Endodermal cell (in vitro differentiated cells): Measurements from ENCODE around the gene ARHGAP33. TPM values are rescaled to one million over a fixed set of nuclear protein-coding genes. Genes with fewer than 3 reads are reported as not detected.

Experiments
- DNase-seq: peaks from one replicate; pipeline ENCODE4 v3.0.0-alpha.2; 2017
- H3K27ac ChIP-seq: 2 replicates; pipeline ENCODE4 v1.5.1; 2013; ENCODE audit warnings: mild to moderate bottlenecking, low read depth, low read length, moderate library complexity
- H3K27me3 ChIP-seq: 2 replicates; pipeline ENCODE4 v1.6.1; 2013; ENCODE audit warnings: mild to moderate bottlenecking, low read length, moderate library complexity; ENCODE audit not compliant: insufficient read depth, control insufficient read depth, poor library complexity, severe bottlenecking
- H3K36me3 ChIP-seq: 2 replicates; pipeline ENCODE4 v1.7.0; 2013; ENCODE audit warnings: mild to moderate bottlenecking, low read length, moderate library complexity; ENCODE audit not compliant: control insufficient read depth, insufficient read depth
- H3K4me1 ChIP-seq: one replicate; pipeline ENCODE4 v1.7.0; 2013; ENCODE audit warnings: low read length; ENCODE audit not compliant: control insufficient read depth, insufficient read depth
- H3K4me3 ChIP-seq: 2 replicates; pipeline ENCODE4 v1.5.1; 2013; ENCODE audit warnings: mild to moderate bottlenecking, low read length, moderate library complexity
- H3K9ac ChIP-seq: 2 replicates; pipeline ENCODE4 v1.6.1; 2013; ENCODE audit warnings: mild to moderate bottlenecking, low read length, moderate library complexity; ENCODE audit not compliant: poor library complexity, severe bottlenecking; ENCODE audit errors: extremely low read depth
- H3K9me3 ChIP-seq: 2 replicates; pipeline ENCODE4 v1.6.1; 2013; ENCODE audit warnings: mild to moderate bottlenecking, low read length, moderate library complexity; ENCODE audit not compliant: control insufficient read depth
- H3K27ac Mint-ChIP-seq: 2 replicates; pipeline ENCODE4 v1.8.0; 2020; ENCODE audit warnings: mixed read lengths
- H3K27me3 Mint-ChIP-seq: 2 replicates; pipeline ENCODE4 v1.8.0; 2021; ENCODE audit warnings: mild to moderate bottlenecking, mixed read lengths; ENCODE audit not compliant: insufficient read depth
- H3K36me3 Mint-ChIP-seq: 2 replicates; pipeline ENCODE4 v1.8.0; 2020; ENCODE audit warnings: low read depth, mixed read lengths
- H3K4me1 Mint-ChIP-seq: 2 replicates; pipeline ENCODE4 v1.8.0; 2020; ENCODE audit warnings: mixed read lengths
- H3K4me3 Mint-ChIP-seq: 2 replicates; pipeline ENCODE4 v1.8.0; 2020; ENCODE audit warnings: mild to moderate bottlenecking, moderate library complexity, mixed read lengths
- H3K9me3 Mint-ChIP-seq: 2 replicates; pipeline ENCODE4 v1.8.0; 2020; ENCODE audit warnings: mild to moderate bottlenecking, mixed read lengths
- WGBS, 2 experiments: methylation state at CpG; one replicate each; pipeline versions ENCODE4 v1.1.5 to v1.1.7; 2013; ENCODE audit warnings: missing lambda C conversion rate in 2 of 2, mixed read lengths in 1 of 2; ENCODE audit not compliant: insufficient coverage in 1 of 2, insufficient read length in 1 of 2; 5-methylcytosine and 5-hydroxymethylcytosine counted together
- total RNA-seq, 2 donors: library from RNA; stranded (reverse); fragmentation: NEBNext Ultra II Directional in 1 of 2; extraction: Animal tissue kit (Norgen Biotek cat#: 25700) in 1 of 2; gene quantifications; 2 replicates in 1 of 2; 3 replicates in 1 of 2; pipeline ENCODE4 v1.2.1, GENCODE V29; 2021
- TF ChIP-seq, protein P1 (sequence below): fragments of 200-600 bp; sonication (generic); conservative IDR thresholded peaks from 2 replicates; pipeline ENCODE4 v1.5.0; 2021; ENCODE audit warnings: antibody characterized with exemption, mild to moderate bottlenecking

Gene ARHGAP33
- total RNA-seq, 2 donors from 2014 or later = 12.7 to 15.0 TPM

DNA sequence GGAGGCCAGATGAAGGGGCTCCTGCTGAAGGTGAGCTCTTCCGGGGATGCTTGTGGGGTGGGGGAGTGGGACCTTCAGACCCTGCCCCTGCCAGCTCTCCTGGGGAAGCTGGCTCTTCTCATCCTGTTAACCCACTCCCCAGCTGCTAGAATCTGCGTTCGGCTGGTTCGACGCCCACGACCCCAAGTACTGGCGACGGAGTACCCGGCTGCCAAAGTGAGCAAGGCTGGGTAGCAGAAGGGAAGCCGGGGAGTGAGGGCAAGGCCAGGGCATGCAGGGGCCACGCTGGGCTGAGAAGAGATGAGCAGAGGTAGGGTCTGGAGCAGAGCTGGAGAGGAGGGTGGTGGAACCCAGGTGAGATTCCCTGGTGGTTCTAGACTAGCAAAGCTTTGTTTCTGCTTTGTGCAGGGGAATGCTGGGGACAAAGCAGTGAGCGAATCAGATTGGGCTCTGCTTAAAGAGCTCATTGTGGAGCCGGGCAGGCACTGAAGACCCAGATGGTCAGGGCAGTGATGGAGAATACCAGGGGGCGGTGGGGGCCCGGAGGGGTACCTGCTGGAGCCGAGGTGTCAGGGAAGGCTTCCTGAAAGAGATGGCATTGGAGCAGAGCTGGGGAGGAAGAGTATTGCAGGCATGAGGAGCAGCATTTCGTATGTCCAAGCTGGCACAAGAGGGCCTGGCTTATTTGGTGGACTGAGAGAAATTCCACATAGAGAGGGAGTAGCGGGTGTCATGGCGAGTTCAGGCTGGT lies 47.2 kb upstream of the ARHGAP33 start:
- TF ChIP-seq, protein P1, sequence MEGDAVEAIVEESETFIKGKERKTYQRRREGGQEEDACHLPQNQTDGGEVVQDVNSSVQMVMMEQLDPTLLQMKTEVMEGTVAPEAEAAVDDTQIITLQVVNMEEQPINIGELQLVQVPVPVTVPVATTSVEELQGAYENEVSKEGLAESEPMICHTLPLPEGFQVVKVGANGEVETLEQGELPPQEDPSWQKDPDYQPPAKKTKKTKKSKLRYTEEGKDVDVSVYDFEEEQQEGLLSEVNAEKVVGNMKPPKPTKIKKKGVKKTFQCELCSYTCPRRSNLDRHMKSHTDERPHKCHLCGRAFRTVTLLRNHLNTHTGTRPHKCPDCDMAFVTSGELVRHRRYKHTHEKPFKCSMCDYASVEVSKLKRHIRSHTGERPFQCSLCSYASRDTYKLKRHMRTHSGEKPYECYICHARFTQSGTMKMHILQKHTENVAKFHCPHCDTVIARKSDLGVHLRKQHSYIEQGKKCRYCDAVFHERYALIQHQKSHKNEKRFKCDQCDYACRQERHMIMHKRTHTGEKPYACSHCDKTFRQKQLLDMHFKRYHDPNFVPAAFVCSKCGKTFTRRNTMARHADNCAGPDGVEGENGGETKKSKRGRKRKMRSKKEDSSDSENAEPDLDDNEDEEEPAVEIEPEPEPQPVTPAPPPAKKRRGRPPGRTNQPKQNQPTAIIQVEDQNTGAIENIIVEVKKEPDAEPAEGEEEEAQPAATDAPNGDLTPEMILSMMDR = no peak
- Histone ChIP-seq H3K36me3 (peaks cover 77% of the 10 kb centered on the region), H3K27me3 (no peaks in the 10 kb centered on the region), H3K4me1 (no peaks in the 10 kb centered on the region), H3K4me3 (no peak overlapping the region), H3K27ac (no peak overlapping the region), H3K9me3 (no peaks in the 10 kb centered on the region), H3K9ac (no peak overlapping the region)
- H3K4me1 Mint-ChIP-seq = no peaks in the 10 kb centered on the region
- no peaks in the 10 kb centered on the region for H3K9me3 Mint-ChIP-seq
- 93 to 95% methylated on average over 10 to 19 of the region's 19 CpGs for WGBS, 2 experiments
- no peaks in the 10 kb centered on the region for H3K27me3 Mint-ChIP-seq
- no peak overlapping the region for H3K4me3 Mint-ChIP-seq
- H3K36me3 Mint-ChIP-seq = peaks cover 78% of the 10 kb centered on the region
- no peak overlapping the region for H3K27ac Mint-ChIP-seq
- no peak for DNase-seq

DNA sequence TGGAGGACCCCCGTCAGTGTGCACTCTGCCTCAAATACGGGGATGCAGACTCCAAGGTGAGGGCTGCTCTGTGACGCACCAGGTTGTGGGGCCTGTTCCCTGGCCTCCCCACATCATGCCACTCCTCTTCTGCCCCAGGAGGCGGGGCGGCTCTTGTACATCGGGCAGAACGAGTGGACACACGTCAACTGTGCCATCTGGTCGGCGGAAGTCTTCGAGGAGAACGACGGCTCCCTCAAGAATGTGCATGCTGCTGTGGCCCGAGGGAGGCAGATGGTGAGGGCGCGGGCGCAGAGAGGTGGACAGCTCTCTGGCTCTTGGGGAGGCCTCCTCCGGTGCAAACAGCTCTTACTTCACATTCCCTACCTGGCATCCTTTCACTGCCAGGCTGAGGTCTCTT lies 46.3 kb upstream of the ARHGAP33 start:
- no peak for DNase-seq
- no peaks in the 10 kb centered on the region for H3K9me3 Mint-ChIP-seq
- no peak overlapping the region for H3K4me3 Mint-ChIP-seq
- no peaks in the 10 kb centered on the region for H3K9me3 ChIP-seq
- TF ChIP-seq, protein P1 = no peak
- H3K27me3 Mint-ChIP-seq = no peaks in the 10 kb centered on the region
- H3K36me3 ChIP-seq = peaks cover 76% of the 10 kb centered on the region
- H3K27ac Mint-ChIP-seq = no peak overlapping the region
- no peak overlapping the region for H3K9ac ChIP-seq
- 97% methylated on average over 12 to 18 of the region's 18 CpGs for WGBS, 2 experiments
- no peaks in the 10 kb centered on the region for H3K4me1 ChIP-seq
- H3K36me3 Mint-ChIP-seq = peaks cover 75% of the 10 kb centered on the region
- no peaks in the 10 kb centered on the region for H3K27me3 ChIP-seq
- H3K27ac ChIP-seq = no peak overlapping the region
- no peak overlapping the region for H3K4me3 ChIP-seq
- no peaks in the 10 kb centered on the region for H3K4me1 Mint-ChIP-seq

- H3K36me3 ChIP-seq = peaks cover 77% of the 10 kb centered on the region
- no peak for DNase-seq
- Mint-ChIP-seq H3K9me3 (no peaks in the 10 kb centered on the region), H3K27me3 (no peaks in the 10 kb centered on the region), H3K4me3 (no peak overlapping the region), H3K27ac (no peak overlapping the region), H3K36me3 (peaks cover 75% of the 10 kb centered on the region), H3K4me1 (no peaks in the 10 kb centered on the region)
- no peaks in the 10 kb centered on the region for H3K4me1 ChIP-seq
- no peaks in the 10 kb centered on the region for H3K9me3 ChIP-seq
- 91 to 97% methylated on average over 11 of the region's 11 CpGs for WGBS, 2 experiments
- TF ChIP-seq, protein P1 = no peak
- no peaks in the 10 kb centered on the region for H3K27me3 ChIP-seq
- no peak overlapping the region for H3K9ac ChIP-seq
- no peak overlapping the region for H3K4me3 ChIP-seq
- no peak overlapping the region for H3K27ac ChIP-seq
These were observed 45.6 kb upstream of the ARHGAP33 start for GRCh38 chr19:35729763-35730162.
